Measurements from ENCODE around the gene RHBDD2.
"Not testable (repeated sequence)": the region's sequence is repeated elsewhere in the genome, so short reads cannot be mapped to it uniquely, and the experiment has no call there.

RHBDD2 gene

DNA sequence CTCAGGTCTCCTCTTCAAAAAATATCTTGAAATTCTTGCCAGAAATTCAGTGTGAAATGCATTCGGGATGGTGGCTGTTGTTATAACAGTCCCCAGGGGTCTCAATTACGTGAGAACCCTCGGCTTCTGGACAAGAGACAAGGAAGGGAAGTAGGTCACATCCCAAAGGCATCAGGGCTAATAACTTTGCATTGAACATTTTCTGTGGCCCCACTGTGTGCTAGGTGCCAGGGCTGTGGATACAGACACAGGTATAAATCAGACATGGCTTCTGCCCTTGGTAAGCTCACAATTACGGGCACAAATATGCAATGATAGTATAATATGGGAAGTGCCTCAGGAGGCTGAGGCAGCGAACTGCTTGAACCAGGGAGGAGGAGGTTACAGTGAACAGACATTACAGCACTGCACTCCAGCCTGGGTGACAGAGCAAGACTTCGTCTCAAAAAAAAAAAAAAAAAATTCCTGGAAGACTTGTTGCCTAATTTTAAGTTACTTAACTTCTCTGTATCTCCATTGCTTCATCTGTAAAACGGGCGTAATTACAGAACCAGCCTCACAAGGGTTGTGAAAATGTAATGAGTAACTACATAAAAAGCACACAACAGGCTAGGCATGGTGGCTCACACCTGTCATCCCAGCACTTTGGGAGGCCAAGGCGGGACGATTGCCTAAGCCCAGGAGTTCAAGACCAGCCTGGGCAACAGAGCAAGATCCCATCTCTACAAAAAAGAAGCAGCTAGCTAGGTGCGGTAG is 2.5 kb upstream of the RHBDD2 start:
- H3K4me3 ChIP-seq (replicated peaks; ENCODE audit: low read depth, low read length): no peak overlapping the region
- no peaks in the 10 kb centered on the region for H3K27me3 ChIP-seq (replicated peaks; ENCODE audit: control insufficient read depth, insufficient read depth, low read length)
- H3K36me3 ChIP-seq (ENCODE audit: control insufficient read depth, insufficient read depth, low read length): no peaks in the 10 kb centered on the region; the same call in none of the 2 replicates
- no peak for DNase-seq (ENCODE audit: extremely low read depth, insufficient read length)
- TF ChIP-seq, protein P1, sequence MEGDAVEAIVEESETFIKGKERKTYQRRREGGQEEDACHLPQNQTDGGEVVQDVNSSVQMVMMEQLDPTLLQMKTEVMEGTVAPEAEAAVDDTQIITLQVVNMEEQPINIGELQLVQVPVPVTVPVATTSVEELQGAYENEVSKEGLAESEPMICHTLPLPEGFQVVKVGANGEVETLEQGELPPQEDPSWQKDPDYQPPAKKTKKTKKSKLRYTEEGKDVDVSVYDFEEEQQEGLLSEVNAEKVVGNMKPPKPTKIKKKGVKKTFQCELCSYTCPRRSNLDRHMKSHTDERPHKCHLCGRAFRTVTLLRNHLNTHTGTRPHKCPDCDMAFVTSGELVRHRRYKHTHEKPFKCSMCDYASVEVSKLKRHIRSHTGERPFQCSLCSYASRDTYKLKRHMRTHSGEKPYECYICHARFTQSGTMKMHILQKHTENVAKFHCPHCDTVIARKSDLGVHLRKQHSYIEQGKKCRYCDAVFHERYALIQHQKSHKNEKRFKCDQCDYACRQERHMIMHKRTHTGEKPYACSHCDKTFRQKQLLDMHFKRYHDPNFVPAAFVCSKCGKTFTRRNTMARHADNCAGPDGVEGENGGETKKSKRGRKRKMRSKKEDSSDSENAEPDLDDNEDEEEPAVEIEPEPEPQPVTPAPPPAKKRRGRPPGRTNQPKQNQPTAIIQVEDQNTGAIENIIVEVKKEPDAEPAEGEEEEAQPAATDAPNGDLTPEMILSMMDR (IDR thresholded peaks at IDR 0.05; ENCODE audit: insufficient read depth, low read length, poor library complexity, severe bottlenecking): no peak

DNA sequence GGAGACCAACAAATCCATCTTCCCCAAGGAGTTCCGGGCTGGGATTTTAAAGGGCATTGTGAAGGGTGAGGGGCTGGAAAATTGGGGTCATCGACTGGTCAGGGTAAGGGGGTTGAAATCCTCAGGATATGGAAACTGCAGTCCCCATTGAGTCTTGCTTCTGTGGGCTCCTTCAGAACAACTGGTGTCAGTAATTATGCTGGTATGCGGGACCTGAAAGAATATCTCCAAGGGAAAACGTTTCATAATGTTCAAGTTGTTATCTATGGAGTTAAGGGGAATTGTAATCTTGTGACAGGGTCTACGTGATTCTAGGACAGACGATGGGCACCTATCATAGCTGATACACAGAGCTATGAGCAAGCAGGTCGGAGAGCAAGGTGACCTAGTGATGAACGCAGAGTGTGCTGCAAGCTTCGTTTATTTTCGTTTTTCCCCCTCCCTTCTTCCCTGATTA is 494 bp upstream of the RHBDD2 start:
- Histone ChIP-seq H3K36me3 (ENCODE audit: control insufficient read depth, insufficient read depth, low read length) (peaks cover 11% of the 10 kb centered on the region), H3K4me3 (replicated peaks; ENCODE audit: low read depth, low read length) (peak overlapping the region; percentile 78), H3K27me3 (replicated peaks; ENCODE audit: control insufficient read depth, insufficient read depth, low read length) (no peaks in the 10 kb centered on the region)
- DNase-seq (ENCODE audit: extremely low read depth, insufficient read length): no peak
- TF ChIP-seq, protein P1 (IDR thresholded peaks at IDR 0.05; ENCODE audit: insufficient read depth, low read length, poor library complexity, severe bottlenecking): no peak

DNA sequence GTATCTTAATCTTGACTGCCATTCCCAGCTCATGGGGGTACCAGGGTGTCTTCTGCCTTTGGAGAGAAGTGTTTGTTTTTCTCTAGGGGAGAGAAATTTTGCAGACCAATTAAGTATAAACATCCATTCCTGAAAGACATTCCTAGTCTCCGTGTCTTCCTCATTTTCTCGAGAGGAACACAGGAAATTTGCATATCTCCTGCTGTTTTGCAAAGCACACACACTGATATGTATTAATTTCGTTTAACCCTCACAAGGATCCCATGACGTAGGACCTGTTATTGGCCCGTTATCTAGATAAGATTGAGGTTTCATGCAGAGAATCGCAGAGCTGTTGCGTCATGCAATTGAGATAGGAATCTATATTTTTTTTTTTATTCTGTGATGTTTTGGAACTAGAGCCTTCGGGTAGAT is 944 bp downstream of the RHBDD2 start:
- H3K36me3 ChIP-seq (ENCODE audit: control insufficient read depth, insufficient read depth, low read length): peaks cover 14% of the 10 kb centered on the region
- DNase-seq (ENCODE audit: extremely low read depth, insufficient read length): no peak
- no peaks in the 10 kb centered on the region for H3K27me3 ChIP-seq (replicated peaks; ENCODE audit: control insufficient read depth, insufficient read depth, low read length)
- TF ChIP-seq, protein P1 (IDR thresholded peaks at IDR 0.05; ENCODE audit: insufficient read depth, low read length, poor library complexity, severe bottlenecking): no peak
- H3K4me3 ChIP-seq (replicated peaks; ENCODE audit: low read depth, low read length): peak overlapping the region; percentile 78

DNA sequence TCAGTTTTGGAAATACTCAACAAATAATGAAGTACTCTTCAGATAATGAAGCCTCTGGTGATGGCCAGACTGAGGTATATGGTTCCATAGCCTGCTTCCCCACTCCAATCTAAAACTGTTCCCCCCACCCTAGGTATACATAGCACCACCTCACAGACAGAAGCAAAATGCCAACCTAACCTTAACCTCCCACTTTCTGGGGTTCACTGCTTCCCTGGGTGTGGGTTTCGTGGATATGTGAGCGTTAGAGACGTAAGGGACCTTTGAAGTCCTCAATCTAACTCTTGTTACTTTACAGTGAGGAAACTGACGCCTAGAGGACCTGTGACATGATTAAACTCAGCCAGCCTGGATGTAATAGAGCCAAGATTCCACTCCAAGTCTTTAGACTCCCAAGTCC is 1.4 kb downstream of the RHBDD2 start:
- H3K36me3 ChIP-seq (ENCODE audit: control insufficient read depth, insufficient read depth, low read length): peaks cover 19% of the 10 kb centered on the region
- H3K4me3 ChIP-seq (replicated peaks; ENCODE audit: low read depth, low read length): peak overlapping the region; percentile 78; the same call in 1 of the 2 replicates
- TF ChIP-seq, protein P1 (IDR thresholded peaks at IDR 0.05; ENCODE audit: insufficient read depth, low read length, poor library complexity, severe bottlenecking): no peak
- DNase-seq (ENCODE audit: extremely low read depth, insufficient read length): no peak
- H3K27me3 ChIP-seq (replicated peaks; ENCODE audit: control insufficient read depth, insufficient read depth, low read length): no peaks in the 10 kb centered on the region

DNA sequence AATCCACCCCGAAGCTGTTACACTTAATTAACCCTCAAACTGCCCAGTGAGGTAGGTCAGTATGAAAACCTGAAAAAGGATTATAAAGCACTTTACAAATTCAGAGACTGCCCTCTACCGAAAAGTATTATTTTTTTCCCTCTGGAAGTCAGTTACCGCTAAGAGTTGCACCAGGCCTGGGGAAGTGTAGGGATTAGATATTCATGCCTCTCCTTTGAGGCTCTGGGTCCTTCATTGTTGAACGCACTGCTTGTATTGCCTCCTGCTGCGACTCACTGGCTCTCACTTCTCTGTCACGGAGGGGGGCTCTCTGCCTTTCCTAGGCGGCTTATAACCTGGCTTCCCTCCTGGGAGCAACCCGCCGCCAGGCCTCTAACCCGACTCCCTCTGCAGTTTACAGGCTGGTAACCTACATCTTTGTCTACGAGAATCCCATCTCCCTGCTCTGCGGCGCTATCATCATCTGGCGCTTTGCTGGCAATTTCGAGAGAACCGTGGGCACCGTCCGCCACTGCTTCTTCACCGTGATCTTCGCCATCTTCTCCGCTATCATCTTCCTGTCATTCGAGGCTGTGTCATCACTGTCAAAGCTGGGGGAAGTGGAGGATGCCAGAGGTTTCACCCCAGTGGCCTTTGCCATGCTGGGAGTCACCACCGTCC is 2.7 kb downstream of the RHBDD2 start:
- TF ChIP-seq, protein P1 (IDR thresholded peaks at IDR 0.05; ENCODE audit: insufficient read depth, low read length, poor library complexity, severe bottlenecking): no peak
- no peaks in the 10 kb centered on the region for H3K27me3 ChIP-seq (replicated peaks; ENCODE audit: control insufficient read depth, insufficient read depth, low read length)
- peaks cover 24% of the 10 kb centered on the region for H3K36me3 ChIP-seq (ENCODE audit: control insufficient read depth, insufficient read depth, low read length)
- H3K4me3 ChIP-seq (replicated peaks; ENCODE audit: low read depth, low read length): no peak overlapping the region
- no peak for DNase-seq (ENCODE audit: extremely low read depth, insufficient read length)

DNA sequence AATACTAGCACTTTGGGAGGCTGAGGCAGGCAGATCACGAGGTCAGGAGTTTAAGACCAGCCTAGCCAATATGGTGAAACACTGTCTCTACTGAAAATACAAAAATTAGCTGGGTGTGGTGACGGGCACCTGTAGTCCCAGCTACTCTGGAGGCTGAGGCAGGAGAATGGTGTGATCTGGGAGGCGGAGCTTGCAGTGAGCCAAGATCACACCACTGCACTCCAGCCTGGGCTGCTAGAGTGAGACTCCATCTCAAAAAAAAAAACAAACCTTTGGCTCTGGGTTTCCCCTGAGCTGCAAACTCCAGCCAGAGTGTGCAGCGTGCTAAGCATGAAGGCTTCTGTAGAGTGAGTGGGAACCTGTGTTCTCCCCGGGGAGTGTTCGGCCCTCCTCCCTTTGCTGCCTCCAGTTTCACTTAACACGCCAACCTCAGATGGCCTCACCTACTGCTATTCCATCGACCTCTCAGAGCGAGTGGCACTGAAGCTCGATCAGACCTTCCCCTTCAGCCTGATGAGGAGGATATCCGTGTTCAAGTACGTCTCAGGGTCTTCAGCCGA is 4.5 kb downstream of the RHBDD2 start:
- H3K36me3 ChIP-seq (ENCODE audit: control insufficient read depth, insufficient read depth, low read length): peaks cover 34% of the 10 kb centered on the region
- DNase-seq (ENCODE audit: extremely low read depth, insufficient read length); H3K27me3 ChIP-seq (replicated peaks; ENCODE audit: control insufficient read depth, insufficient read depth, low read length); H3K4me3 ChIP-seq (replicated peaks; ENCODE audit: low read depth, low read length): not testable (repeated sequence)
